ENCODE data around the gene TSPAN14.

GRCh38 chr10:80513106-80513505 is 59.0 kb downstream of the TSPAN14 start:
- TF ChIP-seq CTCF (IDR thresholded peaks at IDR 0.05; ENCODE audit: low read length) (no peak), EZH2phosphoT487 (IDR thresholded peaks at IDR 0.05; ENCODE audit: low read length) (no peak)

Measured in MM.1S (cell line).